Natural killer cell (primary cell): ENCODE measurements around the gene CAMK2D. TPM values are rescaled to one million over a fixed set of nuclear protein-coding genes. Genes with fewer than 3 reads are reported as not detected.

Experiments used
- ATAC-seq, 3 donors: fragments of 150-1000 bp in 2 of 3; fragments of 200-7000 bp in 1 of 3; cut with Tn5 transposase; 1 replicate in 1 of 3; 2 replicates in 2 of 3; pipeline ENCODE4 v1.10.0; 2021; ENCODE audit warnings: mild to moderate bottlenecking in 2 of 3, moderate library complexity in 2 of 3
- DNase-seq, 2 donors: peaks; one replicate each; pipeline versions ENCODE4 v3.0.0 to v3.0.0-alpha.2; 2013 to 2021; ENCODE audit warnings: mixed read lengths in 1 of 2
- H3K27ac ChIP-seq: one replicate; pipeline ENCODE4 v1.5.1; 2013; ENCODE audit warnings: mild to moderate bottlenecking, low read length
- H3K27me3 ChIP-seq: one replicate; pipeline ENCODE4 v1.6.1; 2013; ENCODE audit warnings: low read length; ENCODE audit not compliant: control insufficient read depth, insufficient read depth
- H3K36me3 ChIP-seq: one replicate; pipeline ENCODE4 v1.6.1; 2013; ENCODE audit warnings: low read length; ENCODE audit not compliant: control insufficient read depth, insufficient read depth
- H3K4me1 ChIP-seq: one replicate; pipeline ENCODE4 v1.6.1; 2013; ENCODE audit warnings: low read length; ENCODE audit not compliant: control insufficient read depth, insufficient read depth
- H3K4me3 ChIP-seq: one replicate; pipeline ENCODE4 v1.5.1; 2013; ENCODE audit warnings: low read length
- H3K9me3 ChIP-seq: one replicate; pipeline ENCODE4 v1.6.1; 2013; ENCODE audit warnings: low read length; ENCODE audit not compliant: control insufficient read depth, insufficient read depth
- H3K27ac Mint-ChIP-seq, 2 donors: one replicate each; pipeline ENCODE4 v1.8.0; 2022; ENCODE audit warnings: mild to moderate bottlenecking in 2 of 2, mixed read lengths in 2 of 2, moderate library complexity in 1 of 2
- H3K27me3 Mint-ChIP-seq, 2 donors: one replicate each; pipeline ENCODE4 v1.8.0; 2022; ENCODE audit warnings: low read depth in 2 of 2, mixed read lengths in 2 of 2
- H3K36me3 Mint-ChIP-seq: one replicate; pipeline ENCODE4 v1.8.0; 2022; ENCODE audit warnings: mixed read lengths
- H3K4me1 Mint-ChIP-seq, 2 donors: one replicate each; pipeline ENCODE4 v1.8.0; 2022; ENCODE audit warnings: mixed read lengths in 2 of 2
- H3K4me3 Mint-ChIP-seq: one replicate; pipeline ENCODE4 v1.8.0; 2022; ENCODE audit warnings: mild to moderate bottlenecking, moderate library complexity, mixed read lengths
- H3K9me3 Mint-ChIP-seq, 2 donors: one replicate each; pipeline ENCODE4 v1.8.0; 2022; ENCODE audit warnings: mixed read lengths in 2 of 2
- WGBS: methylation state at CpG from one replicate; pipeline ENCODE4 v1.1.7; 2013; ENCODE audit warnings: missing lambda C conversion rate; ENCODE audit not compliant: insufficient coverage; 5-methylcytosine and 5-hydroxymethylcytosine counted together
- intact Hi-C: fragments of 100-400 bp; cut with micrococcal nuclease; formaldehyde crosslinking; loops from one replicate; pipeline ENCODE4 v1.14.2; 2022
- total RNA-seq, 4 donors: library from RNA; stranded (reverse); fragments of 120-200 nt in 1 of 4; gene quantifications; one replicate each; pipeline versions ENCODE4 v1.2.3 to v1.2.4, GENCODE V29; 2013 to 2022
- TF ChIP-seq, protein P1 (sequence below): fragments of 200-600 bp; IDR thresholded peaks from one replicate; pipeline ENCODE4 v1.8.0; 2022; ENCODE audit warnings: antibody characterized with exemption

Gene CAMK2D
- total RNA-seq, 3 donors from 2014 or later (not counting 1 experiment from before 2014, with no cell fraction given) = 31.6 to 40.1 (median 34.5) TPM

DNA sequence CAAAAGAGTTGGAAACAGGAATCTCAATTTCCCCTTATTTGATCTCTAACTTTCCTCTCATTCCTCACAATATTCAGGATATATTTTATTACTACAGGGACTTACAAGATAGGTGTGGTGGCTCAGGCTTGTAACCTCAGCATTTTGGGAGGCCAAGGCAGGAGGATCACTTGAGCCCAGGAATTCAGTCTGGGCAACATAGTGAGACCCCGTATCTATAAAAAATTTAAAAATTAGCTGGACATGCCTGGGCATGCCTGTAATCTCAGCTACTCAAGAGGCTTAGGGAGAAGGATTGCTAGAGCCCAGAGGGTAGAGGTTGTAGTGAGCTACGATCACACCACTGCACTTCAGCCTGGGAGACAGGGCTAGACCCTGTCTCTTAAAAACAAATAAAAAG lies 200.4 kb downstream of the CAMK2D start:
- Mint-ChIP-seq H3K36me3 (no peaks in the 10 kb centered on the region), H3K27ac (no peak overlapping the region), H3K4me3 (no peak overlapping the region), H3K9me3 (no peaks in the 10 kb centered on the region), H3K27me3 (peaks cover under 1 to 5% of the 10 kb centered on the region in 2 donors), H3K4me1 (peaks cover 31 to 41% of the 10 kb centered on the region in 2 donors)
- TF ChIP-seq, protein P1, sequence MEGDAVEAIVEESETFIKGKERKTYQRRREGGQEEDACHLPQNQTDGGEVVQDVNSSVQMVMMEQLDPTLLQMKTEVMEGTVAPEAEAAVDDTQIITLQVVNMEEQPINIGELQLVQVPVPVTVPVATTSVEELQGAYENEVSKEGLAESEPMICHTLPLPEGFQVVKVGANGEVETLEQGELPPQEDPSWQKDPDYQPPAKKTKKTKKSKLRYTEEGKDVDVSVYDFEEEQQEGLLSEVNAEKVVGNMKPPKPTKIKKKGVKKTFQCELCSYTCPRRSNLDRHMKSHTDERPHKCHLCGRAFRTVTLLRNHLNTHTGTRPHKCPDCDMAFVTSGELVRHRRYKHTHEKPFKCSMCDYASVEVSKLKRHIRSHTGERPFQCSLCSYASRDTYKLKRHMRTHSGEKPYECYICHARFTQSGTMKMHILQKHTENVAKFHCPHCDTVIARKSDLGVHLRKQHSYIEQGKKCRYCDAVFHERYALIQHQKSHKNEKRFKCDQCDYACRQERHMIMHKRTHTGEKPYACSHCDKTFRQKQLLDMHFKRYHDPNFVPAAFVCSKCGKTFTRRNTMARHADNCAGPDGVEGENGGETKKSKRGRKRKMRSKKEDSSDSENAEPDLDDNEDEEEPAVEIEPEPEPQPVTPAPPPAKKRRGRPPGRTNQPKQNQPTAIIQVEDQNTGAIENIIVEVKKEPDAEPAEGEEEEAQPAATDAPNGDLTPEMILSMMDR = no peak
- no peaks in the 10 kb centered on the region for H3K27me3 ChIP-seq
- no peak overlapping the region for H3K4me3 ChIP-seq
- H3K4me1 ChIP-seq = peaks cover 7% of the 10 kb centered on the region
- WGBS = 97% methylated on average over 2 of the region's 2 CpGs
- no peaks in the 10 kb centered on the region for H3K9me3 ChIP-seq
- no peaks in the 10 kb centered on the region for H3K36me3 ChIP-seq
- ATAC-seq (no peak), DNase-seq (no peak)
- H3K27ac ChIP-seq = no peak overlapping the region
- intact Hi-C loops = loop anchor here (10.0 kb wide), 2 partner anchors 74 to 444 kb away; no protein-coding TSS in a partner anchor

DNA sequence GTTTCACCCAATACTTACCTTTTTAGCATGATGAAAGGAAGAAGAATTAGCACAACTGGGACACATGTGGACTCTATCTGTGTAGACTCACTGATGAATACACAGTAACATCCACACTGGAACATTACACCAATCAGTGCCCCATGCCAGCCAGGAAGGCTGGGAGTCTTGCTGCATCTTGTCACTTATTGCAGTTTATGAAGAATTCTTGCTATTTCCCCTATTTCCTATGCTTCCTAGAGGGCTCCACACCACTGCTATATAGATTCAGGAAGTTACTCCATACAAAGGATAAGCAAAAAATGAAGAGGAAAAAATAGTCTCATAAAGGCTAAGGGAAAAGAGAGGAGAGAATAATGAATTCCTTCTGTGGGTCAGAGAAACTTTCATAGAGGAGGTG lies 201.0 kb downstream of the CAMK2D start:
- Mint-ChIP-seq H3K4me1 (peaks cover 29 to 42% of the 10 kb centered on the region in 2 donors), H3K36me3 (no peaks in the 10 kb centered on the region), H3K27ac (no peak overlapping the region), H3K27me3 (peaks cover 0 to 5% of the 10 kb centered on the region in 2 donors), H3K4me3 (no peak overlapping the region), H3K9me3 (no peaks in the 10 kb centered on the region)
- no peak for ATAC-seq
- no peaks in the 10 kb centered on the region for H3K36me3 ChIP-seq
- no peak overlapping the region for H3K4me3 ChIP-seq
- no peak for DNase-seq
- intact Hi-C loops = loop anchor here (10.0 kb wide), 2 partner anchors 74 to 444 kb away; no protein-coding TSS in a partner anchor
- peaks cover 6% of the 10 kb centered on the region for H3K4me1 ChIP-seq
- TF ChIP-seq, protein P1 = no peak
- no peak overlapping the region for H3K27ac ChIP-seq
- H3K9me3 ChIP-seq = no peaks in the 10 kb centered on the region
- H3K27me3 ChIP-seq = no peaks in the 10 kb centered on the region

DNA sequence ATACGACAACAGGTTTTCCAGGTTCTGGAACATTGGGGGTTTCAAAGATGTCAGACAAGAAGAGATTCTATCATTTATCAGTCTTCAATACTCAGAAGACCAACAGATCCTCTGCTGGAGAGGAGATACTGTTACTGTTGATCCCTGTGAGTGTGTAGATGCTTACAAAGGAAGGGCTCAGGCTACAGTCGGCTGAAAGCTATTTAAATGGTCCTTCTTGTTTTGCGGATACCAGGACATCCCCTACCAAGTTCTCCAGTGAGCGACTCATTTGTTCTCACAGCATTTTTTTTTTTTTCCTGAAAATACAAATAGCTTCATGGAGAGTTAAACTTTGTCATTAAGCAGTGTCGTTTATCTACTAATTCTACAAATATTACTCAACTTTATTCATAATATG lies 201.6 kb downstream of the CAMK2D start:
- DNase-seq = no peak
- Mint-ChIP-seq H3K4me3 (no peak overlapping the region), H3K36me3 (no peaks in the 10 kb centered on the region), H3K9me3 (no peaks in the 10 kb centered on the region), H3K27ac (no peak overlapping the region), H3K4me1 (peaks cover 23 to 37% of the 10 kb centered on the region in 2 donors), H3K27me3 (peaks cover 0 to 5% of the 10 kb centered on the region in 2 donors)
- Histone ChIP-seq H3K4me3 (no peak overlapping the region), H3K4me1 (no peaks in the 10 kb centered on the region), H3K27ac (no peak overlapping the region), H3K27me3 (no peaks in the 10 kb centered on the region), H3K36me3 (no peaks in the 10 kb centered on the region), H3K9me3 (no peaks in the 10 kb centered on the region)
- TF ChIP-seq, protein P1 = no peak
- 100% methylated on average over 4 of the region's 5 CpGs for WGBS
- intact Hi-C loops = loop anchor here (10.0 kb wide), 2 partner anchors 75 to 445 kb away; no protein-coding TSS in a partner anchor
- no peak for ATAC-seq
